A549 (cell line): ENCODE measurements around the gene RPA1.

Source experiments
- CBX8 ChIP-seq: fragments of 200-600 bp; sonication (generic); IDR thresholded peaks from 2 replicates; pipeline ENCODE4 v1.6.1; 2016
- CEBPB ChIP-seq, 2 experiments: fragments of >200 bp in 1 of 2; sonication (Bioruptor Twin) in 1 of 2; formaldehyde crosslinking in 1 of 2; IDR thresholded peaks; 2 replicates each; pipeline ENCODE4 v1.6.1; 2012 to 2016
- EP300 ChIP-seq, 2 experiments: fragments of >200 bp; sonication (Bioruptor Twin); formaldehyde crosslinking; IDR thresholded peaks; 2 replicates in 1 of 2; 3 replicates in 1 of 2; pipeline ENCODE4 v1.6.1; 2016 to 2017
- JUN ChIP-seq, 2 experiments: fragments of >200 bp; sonication (Bioruptor Twin); formaldehyde crosslinking; IDR thresholded peaks; 2 replicates in 1 of 2; 3 replicates in 1 of 2; pipeline ENCODE4 v1.6.1; 2016 to 2017
- MAZ ChIP-seq: fragments of 150-350 bp; IDR thresholded peaks from 2 replicates; pipeline ENCODE4 v1.6.1; 2014; ENCODE audit warnings: antibody characterized with exemption, low read depth, low read length, borderline replicate concordance
- POLR2A ChIP-seq: IDR thresholded peaks from 2 replicates; pipeline ENCODE4 v1.6.1; 2012; ENCODE audit warnings: mild to moderate bottlenecking, low read length
- TF ChIP-seq, protein P1 (sequence below): fragments of >200 bp; sonication (Bioruptor Twin); formaldehyde crosslinking; IDR thresholded peaks from 3 replicates; pipeline ENCODE4 v1.5.1; 2016

DNA sequence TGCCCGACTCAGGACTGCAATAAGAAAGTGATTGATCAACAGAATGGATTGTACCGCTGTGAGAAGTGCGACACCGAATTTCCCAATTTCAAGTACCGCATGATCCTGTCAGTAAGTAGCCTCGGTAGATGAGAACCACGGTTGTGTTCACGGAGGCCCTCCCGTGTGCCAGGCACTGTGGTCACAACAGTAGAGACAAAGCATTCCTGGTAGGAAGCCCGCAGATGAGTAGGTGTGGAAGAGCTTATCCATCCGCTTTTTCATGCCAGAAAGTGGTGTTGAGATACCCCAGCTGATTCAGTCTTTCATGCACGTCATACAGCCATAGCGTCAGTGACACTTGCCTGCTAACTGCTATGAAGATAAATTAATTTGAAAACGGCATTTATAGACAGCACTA, 58.9 kb downstream of the RPA1 start:
- no peak for TF ChIP-seq CEBPB (IDR thresholded peaks at IDR 0.05)
- TF ChIP-seq MAZ, result no peak
- TF ChIP-seq, protein P1, sequence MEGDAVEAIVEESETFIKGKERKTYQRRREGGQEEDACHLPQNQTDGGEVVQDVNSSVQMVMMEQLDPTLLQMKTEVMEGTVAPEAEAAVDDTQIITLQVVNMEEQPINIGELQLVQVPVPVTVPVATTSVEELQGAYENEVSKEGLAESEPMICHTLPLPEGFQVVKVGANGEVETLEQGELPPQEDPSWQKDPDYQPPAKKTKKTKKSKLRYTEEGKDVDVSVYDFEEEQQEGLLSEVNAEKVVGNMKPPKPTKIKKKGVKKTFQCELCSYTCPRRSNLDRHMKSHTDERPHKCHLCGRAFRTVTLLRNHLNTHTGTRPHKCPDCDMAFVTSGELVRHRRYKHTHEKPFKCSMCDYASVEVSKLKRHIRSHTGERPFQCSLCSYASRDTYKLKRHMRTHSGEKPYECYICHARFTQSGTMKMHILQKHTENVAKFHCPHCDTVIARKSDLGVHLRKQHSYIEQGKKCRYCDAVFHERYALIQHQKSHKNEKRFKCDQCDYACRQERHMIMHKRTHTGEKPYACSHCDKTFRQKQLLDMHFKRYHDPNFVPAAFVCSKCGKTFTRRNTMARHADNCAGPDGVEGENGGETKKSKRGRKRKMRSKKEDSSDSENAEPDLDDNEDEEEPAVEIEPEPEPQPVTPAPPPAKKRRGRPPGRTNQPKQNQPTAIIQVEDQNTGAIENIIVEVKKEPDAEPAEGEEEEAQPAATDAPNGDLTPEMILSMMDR, result no peak
- no peak for TF ChIP-seq JUN (IDR thresholded peaks at IDR 0.05)
- TF ChIP-seq POLR2A, result no peak; the same call in 1 of the 2 replicates
- TF ChIP-seq EP300 (IDR thresholded peaks at IDR 0.05), result no peak
- TF ChIP-seq CBX8, result no peak
